NOMO-1 treated with DMSO at 0.1 percent for 48 hours (cell line): Measurements from ENCODE around the gene CFAP43.

Source experiments
- DNase-seq: peaks from one replicate; lab custom pipeline; 2025; ENCODE audit not compliant: unreplicated experiment; lab: John Stamatoyannopoulos, UW

CFAP43 gene

DNA sequence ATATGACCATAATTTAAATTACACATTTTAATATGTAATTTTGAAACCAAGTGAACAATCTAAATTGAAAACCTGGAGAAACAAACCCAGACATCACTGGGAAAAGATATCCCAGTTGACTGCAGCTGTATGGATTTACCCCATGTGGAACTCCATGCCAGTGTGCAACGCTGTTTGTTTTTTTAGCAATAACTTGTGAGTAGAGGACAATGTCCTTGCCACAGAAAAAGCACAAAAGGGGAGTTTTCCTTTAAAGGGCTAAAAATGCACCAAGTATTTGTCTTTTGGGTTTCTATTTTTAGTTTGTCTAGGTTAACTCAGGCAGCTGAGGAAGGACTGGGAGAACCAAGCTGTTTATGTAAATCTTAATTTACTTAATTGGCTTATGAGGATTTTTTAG is 131.4 kb downstream of the CFAP43 start:
- no peak for DNase-seq

DNA sequence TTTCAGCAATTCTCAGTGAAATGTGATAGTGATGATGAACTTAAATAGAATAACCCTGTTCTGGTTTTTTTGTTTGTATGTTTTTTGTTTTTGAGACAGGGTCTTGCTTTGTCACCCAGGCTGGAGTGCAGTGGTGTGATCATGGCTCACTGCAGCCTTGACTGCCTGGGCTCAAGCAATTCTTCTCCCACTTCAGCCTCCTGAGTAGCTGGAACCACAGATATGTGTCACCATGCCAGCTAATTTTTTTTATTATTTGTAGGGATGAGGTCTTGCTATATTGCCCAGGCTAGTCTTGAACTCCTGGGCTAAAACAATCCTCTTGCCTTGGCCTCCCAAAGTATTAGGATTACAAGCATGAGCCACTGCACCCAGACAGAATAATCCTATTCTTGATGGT is 132.2 kb downstream of the CFAP43 start:
- DNase-seq = no peak

DNA sequence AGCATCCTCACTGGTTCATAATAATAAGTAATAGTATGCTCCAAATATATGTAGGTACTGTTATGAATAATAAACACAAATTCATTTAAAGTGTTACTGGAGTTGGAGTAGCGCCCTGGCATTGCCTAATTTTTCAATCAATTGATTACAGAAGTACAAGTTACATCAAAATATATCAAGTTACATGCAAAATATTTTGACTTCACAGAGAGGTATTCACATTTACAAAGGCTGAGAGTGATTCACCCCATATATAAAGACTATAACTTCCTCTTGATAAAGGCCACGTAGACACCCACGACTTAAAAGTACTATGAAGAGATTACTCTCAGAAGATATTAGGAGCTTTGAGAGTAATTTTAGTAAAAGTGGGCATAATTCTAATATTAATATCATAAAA is 132.9 kb downstream of the CFAP43 start:
- DNase-seq = no peak

DNA sequence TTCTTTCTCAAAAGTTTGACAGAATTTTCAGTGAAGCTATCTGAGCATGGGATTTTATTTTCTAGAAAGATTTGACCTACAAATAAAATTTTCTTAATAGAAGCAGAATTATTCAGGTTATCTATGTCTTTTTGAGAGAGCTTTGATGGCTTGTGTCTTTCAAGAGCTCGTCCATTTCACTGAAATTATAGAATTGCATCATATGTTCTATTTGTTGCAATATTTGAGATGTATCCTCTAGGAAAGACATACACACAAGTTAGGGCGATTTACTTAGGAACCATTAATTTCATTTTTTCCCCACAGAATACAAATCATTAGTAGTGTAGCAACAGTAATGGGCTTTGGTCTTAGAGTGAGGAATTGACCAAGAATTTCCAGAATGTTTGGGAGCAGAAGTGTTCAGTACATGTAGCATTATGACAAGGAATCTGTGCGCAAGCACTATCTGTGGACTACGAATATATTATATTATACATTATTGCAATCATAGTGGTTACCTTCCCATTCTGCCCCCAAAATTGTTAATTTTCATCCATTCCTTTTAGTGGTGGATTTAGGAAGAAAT is 133.7 kb downstream of the CFAP43 start:
- no peak for DNase-seq

DNA sequence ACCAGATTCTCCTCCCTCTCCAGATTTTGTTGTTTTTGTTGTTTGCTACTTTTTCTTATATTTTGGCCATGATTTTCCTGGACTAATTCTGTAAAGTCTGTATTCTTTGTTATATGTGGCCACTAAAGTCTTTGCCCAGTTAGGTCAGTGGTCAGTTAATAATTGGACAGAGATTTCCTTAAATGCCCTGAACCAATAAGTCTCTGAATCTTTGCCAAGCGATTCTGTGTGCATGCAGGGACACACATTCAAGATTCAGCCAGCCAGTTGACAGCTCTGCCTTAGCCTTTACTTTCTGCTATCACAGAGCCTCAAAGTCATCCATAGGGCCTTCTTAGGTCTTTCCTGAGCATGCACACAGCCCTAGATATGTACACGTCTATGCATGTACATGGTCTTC is 135.5 kb downstream of the CFAP43 start:
- no peak for DNase-seq

DNA sequence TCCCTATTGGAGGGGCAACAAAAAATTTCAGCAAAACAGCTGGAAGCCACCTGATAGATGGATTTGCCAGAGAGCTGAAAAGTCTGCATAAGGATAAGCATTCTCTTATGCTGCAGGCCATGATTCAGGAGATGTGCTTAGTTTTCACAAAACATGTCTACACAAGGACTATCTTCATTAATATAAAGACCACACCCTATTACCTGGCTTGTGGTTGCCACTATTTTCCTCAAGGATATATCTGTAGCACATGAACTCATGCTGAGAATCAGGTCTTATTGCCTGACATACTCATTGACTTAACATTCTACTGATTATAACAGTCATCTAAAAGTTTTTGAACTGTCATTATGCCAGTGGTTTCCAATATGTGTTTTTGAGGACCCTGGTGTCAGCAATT is 139.4 kb downstream of the CFAP43 start:
- no peak for DNase-seq

DNA sequence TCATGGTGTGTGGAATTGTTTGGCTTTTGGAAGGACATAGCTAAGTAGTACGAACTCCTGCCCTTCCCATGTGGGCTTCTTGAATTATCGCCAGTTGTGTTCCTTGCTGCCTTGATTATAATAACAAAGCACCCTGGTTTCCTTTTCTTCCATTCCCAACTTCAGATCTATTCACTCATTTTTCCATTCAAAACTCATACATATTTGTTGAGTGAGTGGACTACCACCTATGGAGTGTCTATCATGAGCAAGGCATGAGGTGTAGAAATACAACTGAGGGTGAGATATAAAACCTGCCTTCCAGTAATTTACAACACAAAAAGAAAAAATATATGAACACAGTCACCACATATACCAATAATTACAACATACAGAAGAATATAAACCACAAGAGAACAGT is 141.6 kb downstream of the CFAP43 start:
- no peak for DNase-seq

DNA sequence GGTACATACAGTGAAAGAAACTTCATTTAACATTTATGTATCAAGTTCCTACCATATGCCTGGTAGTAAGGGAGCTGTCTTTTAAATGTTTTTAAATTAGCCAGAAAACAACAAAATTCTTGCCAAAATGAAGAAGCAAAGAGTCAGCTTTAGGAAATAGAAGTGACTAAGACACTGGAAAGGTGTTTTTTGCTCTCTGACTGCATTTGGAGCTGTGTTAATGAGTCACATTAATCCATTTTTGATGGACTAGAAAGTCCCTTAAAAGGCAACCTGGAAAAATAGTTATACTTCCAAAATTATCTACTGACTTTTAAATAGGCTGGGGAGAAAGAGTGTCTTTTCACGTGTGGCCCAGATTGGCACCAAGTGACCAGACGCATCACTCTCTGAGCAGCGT is 142.5 kb downstream of the CFAP43 start:
- DNase-seq = no peak

DNA sequence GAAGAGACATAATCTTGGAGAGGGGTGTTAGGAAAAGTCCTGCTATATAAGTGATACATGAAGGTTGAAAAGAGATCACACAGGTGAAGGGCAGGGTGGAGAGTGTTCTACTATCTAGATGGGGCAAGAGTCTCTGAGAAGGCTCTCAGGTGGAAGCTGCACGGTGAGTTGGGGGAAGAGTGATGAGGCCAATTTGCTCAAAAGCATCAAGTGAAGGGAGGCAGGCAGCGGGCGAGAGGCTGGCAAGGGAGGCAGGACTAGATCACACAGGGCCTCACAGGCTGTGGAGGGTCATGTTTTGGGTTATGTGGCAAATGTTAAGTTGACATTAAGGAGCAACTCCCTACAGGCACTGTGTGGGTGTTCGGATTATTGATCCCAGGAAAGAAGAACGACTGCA is 143.9 kb downstream of the CFAP43 start:
- no peak for DNase-seq

DNA sequence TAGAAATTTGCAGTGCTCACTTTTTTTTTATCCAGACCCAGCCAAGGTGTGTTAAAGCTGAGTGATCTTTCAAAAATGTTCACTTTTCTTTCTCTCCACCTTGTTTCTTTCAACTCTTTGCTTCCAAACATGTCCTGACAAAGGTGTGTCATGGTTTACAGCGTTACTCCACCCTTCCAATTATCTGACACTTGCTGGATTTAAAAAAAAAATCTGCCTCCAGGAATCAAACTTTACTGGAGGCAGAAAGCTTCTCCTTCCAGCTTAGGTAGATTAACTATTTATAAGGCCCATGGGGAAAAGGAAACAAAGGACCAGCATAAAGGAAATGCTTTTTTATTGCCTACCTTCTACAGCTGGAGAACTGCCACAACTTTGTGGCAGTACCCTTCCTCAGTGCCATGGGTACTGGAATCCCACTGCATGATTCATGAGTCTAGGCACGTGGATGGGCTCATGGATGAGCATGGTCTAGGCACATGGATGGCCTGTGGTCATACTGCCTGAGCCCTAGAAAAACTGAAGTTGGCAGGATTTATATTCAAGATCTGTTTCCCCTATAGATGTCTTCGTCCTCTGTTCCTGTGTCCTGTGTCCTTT is 146.3 kb downstream of the CFAP43 start, which contains the start of gene COL17A1:
Gene COL17A1 (minus strand): TSS at position 80 of the 600 bp plus-strand sequence. CDS start 5,207 bp downstream, outside the sequence.
- DNase-seq = no peak

DNA sequence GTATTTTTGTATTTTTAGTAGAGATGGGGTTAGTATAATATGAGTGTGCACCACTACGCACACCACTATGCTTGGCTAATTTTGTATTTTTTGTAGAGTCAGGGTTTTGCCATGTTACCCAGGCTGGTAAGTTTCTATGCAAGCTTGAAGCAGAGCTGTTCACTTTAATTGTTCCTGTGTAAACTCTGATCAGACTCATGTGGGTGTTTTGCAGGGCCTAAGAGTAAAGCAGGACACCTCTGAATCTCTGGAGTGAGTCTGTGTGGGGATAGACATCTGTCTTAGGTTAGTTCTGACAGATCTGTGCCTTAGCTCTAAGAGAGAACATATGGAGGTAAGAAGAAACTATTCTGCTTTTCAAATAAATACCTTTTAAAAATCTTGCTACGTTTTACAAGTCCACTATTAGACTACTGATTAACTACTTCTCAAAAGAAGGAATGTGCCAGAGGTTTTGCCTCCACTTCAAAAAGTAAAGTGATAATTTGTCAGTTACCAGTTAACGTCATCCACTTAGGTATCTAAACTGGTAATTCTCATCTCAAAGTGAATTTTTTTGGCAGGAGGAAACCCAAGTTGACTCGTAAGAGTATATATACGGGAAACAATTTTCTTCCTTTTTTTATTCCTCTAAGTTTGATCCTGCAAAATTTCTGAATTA is 147.6 kb downstream of the CFAP43 start:
- DNase-seq = no peak

DNA sequence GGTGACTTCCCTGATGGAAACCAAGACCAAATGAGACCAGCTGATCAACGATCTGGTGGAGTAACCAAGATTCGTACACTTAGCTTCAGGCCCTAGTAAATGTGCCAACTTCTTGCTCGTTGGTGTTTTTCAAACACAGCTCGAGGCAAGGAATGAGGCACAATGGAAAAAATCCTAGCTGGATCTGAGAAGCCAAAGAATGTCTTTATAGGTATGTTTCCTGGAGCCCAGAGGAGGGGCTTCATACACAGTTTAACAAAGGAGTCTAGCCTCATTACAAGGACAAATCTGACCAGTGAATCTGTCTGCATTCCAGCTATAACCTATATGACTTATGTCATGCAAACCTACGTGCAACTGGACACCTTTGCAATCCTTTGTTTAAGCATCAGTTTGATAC is 150.2 kb downstream of the CFAP43 start:
- DNase-seq = no peak

DNA sequence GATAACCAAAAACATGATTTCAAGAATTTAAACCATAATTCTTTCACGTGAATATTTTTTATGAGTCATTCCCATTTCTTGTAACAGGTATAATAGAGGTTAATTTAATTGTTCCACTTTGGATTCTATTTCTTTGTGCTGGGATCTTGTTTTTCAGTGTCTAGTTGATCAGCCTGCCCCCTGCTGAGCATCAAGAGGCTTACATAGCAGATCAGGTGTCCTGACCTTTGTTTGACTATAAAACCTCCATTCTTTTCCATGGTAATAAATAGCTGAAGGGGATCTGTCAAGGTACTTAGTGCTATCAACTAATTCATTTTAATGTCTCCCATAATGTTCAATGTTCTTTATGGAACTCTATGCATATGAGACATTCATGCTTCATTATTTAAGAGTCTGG is 151.4 kb downstream of the CFAP43 start:
- DNase-seq = no peak
